ENCODE data around the gene MAB21L4. TPM values are rescaled to one million over a fixed set of nuclear protein-coding genes. Genes with fewer than 3 reads are reported as not detected.

The MAB21L4 gene
- total RNA-seq: not detected

DNA sequence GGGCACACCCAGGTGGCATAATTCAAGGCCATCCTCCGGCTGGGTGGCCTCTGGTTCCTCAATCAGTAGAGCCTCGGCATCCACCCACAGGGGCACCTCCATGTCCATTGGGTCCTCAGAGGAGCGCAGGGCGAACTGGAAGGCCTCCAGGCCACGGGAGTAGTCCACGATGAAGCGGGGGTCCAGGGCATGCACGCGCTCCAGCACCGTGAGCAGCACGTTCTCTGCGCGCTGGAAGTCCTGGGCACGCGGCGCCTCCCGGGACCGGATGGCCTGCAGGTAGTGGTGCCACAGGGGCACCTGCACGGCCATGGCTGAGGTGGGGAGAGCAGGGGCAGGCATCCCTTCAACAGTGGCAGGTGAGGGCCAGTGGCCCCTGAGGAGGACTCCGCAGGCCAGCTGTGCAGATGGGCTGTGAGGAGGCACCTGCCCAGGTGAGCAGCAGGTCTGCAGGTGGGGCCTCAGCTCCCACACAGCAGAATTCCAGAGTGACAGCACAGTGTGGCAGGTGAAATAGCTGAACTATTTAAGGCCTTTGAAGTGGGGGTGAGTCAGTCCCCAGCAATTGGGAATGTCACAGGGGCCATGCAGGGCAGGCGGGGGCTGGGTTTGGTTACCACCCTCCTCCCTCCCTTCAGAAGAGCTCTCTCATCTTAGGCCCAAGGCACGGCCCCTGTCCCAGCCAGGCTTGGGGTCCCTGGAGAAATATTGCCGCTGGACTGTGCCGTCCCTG is at the start of gene MAB21L4:
TSS of gene MAB21L4 (minus strand) at position 501 of the 733 bp plus-strand sequence. CDS start at position 342, 159 bp downstream.
- H3K4me3 Mint-ChIP-seq: no peak within 1 kb of the TSS
- intact Hi-C loops (cut with micrococcal nuclease): no loop called here
- no peak within 1 kb of the TSS for H3K27ac Mint-ChIP-seq
- H3K27me3 Mint-ChIP-seq (ENCODE audit: low read depth): no peaks in the 10 kb centered on the region
- no peaks in the 10 kb centered on the region for H3K36me3 Mint-ChIP-seq (ENCODE audit: low read depth)
- DNase-seq: no peak
- no peaks in the 10 kb centered on the region for H3K4me1 Mint-ChIP-seq (ENCODE audit: low read depth)
- CTCF ChIA-PET: no interaction called here
- no peaks in the 10 kb centered on the region for H3K9me3 Mint-ChIP-seq

DNA sequence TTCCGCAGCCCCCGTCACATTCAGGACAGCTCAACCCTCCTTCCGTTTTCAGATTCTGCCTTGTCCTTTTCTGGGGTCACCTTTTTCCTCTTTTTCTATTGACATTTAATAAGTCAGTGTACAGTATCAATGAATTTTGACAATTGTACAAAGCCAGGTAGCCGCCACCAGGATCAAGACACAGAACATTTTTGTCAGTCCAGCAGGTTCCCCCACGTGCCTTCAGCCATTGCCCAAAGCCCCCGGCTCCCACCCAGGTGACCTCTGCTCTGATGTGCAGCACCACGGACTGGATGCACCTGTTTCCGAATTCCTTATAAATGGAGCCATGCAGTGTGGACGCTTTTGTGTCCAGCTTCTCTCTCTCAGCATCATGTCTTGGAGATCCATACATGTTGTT is 40.1 kb upstream of the MAB21L4 start:
- intact Hi-C loops (cut with micrococcal nuclease): no loop called here
- H3K4me3 Mint-ChIP-seq: no peak overlapping the region
- CTCF ChIA-PET: no interaction called here
- no peaks in the 10 kb centered on the region for H3K36me3 Mint-ChIP-seq (ENCODE audit: low read depth)
- no peak overlapping the region for H3K27ac Mint-ChIP-seq
- H3K27me3 Mint-ChIP-seq (ENCODE audit: low read depth): peaks cover 4% of the 10 kb centered on the region
- peak; percentile 0 for DNase-seq
- no peaks in the 10 kb centered on the region for H3K4me1 Mint-ChIP-seq (ENCODE audit: low read depth)
- H3K9me3 Mint-ChIP-seq: peaks cover 5% of the 10 kb centered on the region

DNA sequence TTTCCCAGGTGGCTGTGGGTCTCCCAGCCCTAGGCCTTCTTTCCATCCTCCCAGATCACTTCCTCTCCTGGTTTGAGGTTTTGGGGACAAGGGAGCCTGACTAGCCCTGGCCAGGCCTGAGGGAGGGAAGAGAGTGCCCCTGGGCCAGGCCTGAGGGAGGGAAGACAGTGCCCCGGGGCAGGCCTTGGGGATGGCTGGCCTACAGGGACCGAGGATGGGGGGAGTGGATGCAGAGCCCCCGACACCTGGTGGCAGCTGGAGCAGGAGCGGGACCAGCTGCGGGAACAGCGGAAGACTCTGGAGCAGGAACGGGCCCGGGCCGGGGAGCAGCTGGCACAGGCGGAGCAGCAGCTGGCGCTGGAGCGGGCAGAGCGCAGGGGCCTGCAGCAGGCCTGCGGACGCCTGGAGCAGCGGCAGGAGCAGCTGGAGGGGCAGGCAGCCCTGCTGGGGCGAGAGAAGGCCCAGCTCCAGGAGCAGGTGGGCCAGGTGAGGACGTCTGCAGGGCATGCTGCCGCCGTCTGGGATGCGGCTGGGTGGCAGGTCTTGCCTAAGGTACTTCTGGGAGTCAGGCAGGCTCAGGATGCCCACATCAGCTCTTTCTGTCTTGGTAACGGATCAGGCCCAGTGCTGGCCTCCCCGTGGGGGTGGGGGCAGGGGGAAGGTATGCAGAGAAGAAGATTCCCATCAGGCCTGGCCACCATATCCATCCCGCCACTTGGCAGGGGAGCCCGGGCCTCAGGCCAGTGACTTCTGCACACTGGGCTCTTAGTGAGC is 39.3 kb upstream of the MAB21L4 start:
- Mint-ChIP-seq H3K27ac (no peak overlapping the region), H3K4me1 (ENCODE audit: low read depth) (no peaks in the 10 kb centered on the region), H3K4me3 (no peak overlapping the region), H3K27me3 (ENCODE audit: low read depth) (no peaks in the 10 kb centered on the region), H3K9me3 (peaks cover 5% of the 10 kb centered on the region), H3K36me3 (ENCODE audit: low read depth) (no peaks in the 10 kb centered on the region)
- CTCF ChIA-PET: no interaction called here
- DNase-seq: peak; percentile 1
- intact Hi-C loops (cut with micrococcal nuclease): no loop called here

DNA sequence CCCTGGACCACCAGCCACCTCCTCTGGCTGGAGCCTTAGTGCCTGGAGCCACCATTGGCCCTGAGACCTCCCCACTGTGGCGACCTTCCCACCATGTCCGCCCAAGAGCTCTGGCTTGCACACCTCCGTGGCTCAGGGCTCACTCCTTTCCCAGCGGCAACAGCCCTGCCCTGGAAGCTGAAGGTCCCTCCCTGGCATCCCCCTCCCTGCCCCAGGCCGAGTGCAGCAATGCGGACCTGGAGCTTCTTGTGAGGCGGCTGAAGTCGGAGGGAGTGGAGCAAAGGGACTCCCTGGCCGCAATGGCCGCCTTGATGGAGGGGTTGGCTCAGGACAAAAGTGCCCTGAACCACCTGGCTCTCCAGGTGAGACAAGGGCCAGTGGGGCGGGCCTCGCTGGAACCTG is 38.7 kb upstream of the MAB21L4 start:
- intact Hi-C loops (cut with micrococcal nuclease): no loop called here
- no peak overlapping the region for H3K4me3 Mint-ChIP-seq
- DNase-seq: peak; percentile 2
- H3K36me3 Mint-ChIP-seq (ENCODE audit: low read depth): no peaks in the 10 kb centered on the region
- CTCF ChIA-PET: no interaction called here
- H3K27me3 Mint-ChIP-seq (ENCODE audit: low read depth): no peaks in the 10 kb centered on the region
- H3K27ac Mint-ChIP-seq: no peak overlapping the region
- H3K4me1 Mint-ChIP-seq (ENCODE audit: low read depth): no peaks in the 10 kb centered on the region
- peaks cover 5% of the 10 kb centered on the region for H3K9me3 Mint-ChIP-seq

DNA sequence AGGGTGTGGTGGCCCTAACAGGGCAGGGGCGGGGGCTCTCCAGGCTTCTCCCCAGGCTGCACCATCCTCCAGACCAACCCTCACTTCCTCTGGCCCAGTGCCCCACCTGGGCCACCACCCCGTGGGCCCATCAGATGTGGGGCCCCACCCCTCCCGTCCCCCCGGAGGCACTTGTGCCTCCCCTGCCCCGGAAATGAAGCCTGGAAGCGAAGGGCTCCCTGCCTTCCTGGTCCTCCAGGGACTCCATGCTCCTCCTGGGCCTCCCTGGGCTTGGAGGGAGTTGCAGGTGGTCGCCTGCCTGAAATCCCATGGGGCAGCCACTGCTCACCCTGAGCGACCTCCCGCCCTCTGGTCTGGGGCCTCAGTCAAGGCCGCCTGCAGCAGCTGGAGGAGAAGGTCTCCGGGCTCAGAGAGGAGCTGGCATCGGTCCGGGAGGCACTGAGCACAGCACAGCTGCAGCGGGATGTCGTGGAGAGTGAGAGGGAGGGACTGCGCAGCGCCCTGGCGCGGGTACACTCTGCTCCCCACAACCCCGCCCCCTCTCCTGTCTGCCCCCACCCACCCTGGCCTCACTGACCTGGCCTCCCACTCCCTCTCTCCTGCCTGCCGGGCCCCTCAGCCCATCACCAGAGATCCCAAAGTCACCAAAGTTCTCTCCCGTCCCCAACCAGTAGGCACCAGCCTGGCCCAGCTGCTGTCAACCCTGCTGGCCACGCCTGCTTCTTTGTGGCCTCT is 38.2 kb upstream of the MAB21L4 start:
- Mint-ChIP-seq H3K9me3 (peaks cover 5% of the 10 kb centered on the region), H3K27me3 (ENCODE audit: low read depth) (no peaks in the 10 kb centered on the region), H3K4me3 (no peak overlapping the region), H3K27ac (no peak overlapping the region), H3K4me1 (ENCODE audit: low read depth) (no peaks in the 10 kb centered on the region), H3K36me3 (ENCODE audit: low read depth) (no peaks in the 10 kb centered on the region)
- CTCF ChIA-PET: no interaction called here
- intact Hi-C loops (cut with micrococcal nuclease): no loop called here
- peak; percentile 2 for DNase-seq

- peaks cover 5% of the 10 kb centered on the region for H3K9me3 Mint-ChIP-seq
- intact Hi-C loops (cut with micrococcal nuclease): no loop called here
- H3K4me3 Mint-ChIP-seq: no peak overlapping the region
- H3K36me3 Mint-ChIP-seq (ENCODE audit: low read depth): no peaks in the 10 kb centered on the region
- H3K27ac Mint-ChIP-seq: no peak overlapping the region
- H3K4me1 Mint-ChIP-seq (ENCODE audit: low read depth): no peaks in the 10 kb centered on the region
- peak; percentile 2 for DNase-seq
- peaks cover 3% of the 10 kb centered on the region for H3K27me3 Mint-ChIP-seq (ENCODE audit: low read depth)
- CTCF ChIA-PET: no interaction called here
Measured at GRCh38 chr2:240933048-240933965, 37.4 kb upstream of the MAB21L4 start.

GRCh38 chr2:240932724-240933047 is 36.7 kb upstream of the MAB21L4 start:
- H3K27me3 Mint-ChIP-seq (ENCODE audit: low read depth): peaks cover 3% of the 10 kb centered on the region
- no peaks in the 10 kb centered on the region for H3K4me1 Mint-ChIP-seq (ENCODE audit: low read depth)
- H3K36me3 Mint-ChIP-seq (ENCODE audit: low read depth): no peaks in the 10 kb centered on the region
- H3K4me3 Mint-ChIP-seq: no peak overlapping the region
- peaks cover 5% of the 10 kb centered on the region for H3K9me3 Mint-ChIP-seq
- CTCF ChIA-PET: no interaction called here
- intact Hi-C loops (cut with micrococcal nuclease): no loop called here
- DNase-seq: peak; percentile 2
- no peak overlapping the region for H3K27ac Mint-ChIP-seq

DNA sequence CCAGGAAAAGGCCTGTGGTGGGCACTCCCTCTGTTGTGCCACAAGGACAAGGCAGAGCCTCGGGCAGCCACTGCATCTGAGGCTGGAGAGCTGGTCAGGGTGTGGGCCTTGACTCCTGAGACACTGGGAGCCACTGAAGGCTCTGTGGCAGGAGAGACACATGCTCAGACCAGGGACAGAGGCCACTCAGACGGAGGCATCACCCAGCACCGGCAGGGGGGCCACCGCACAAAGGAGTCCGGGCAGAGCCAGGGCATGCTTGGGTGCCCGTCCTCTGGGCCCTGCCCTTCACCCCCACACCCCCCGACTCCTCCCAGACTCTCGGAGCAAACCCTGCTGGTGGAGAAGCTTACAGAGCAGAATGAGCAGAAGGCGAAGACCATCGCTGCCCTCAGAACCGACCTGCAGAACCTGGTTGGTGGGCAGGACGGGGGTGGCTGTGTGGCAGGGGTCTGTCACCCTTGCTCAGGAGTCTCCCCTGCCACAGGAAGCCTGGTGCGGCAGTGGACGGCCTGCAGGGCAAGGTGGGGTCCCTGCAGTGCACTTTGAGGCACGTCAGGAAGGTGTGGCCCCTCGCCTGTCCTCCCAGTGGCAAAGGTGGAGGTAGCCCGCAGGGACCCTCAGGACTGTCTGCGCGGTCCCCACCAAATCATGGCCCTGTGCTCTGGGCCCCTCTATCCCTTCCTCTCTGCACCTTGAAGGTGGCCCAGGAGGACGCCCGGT is 36.2 kb upstream of the MAB21L4 start:
- DNase-seq: peak; percentile 1
- H3K36me3 Mint-ChIP-seq (ENCODE audit: low read depth): no peaks in the 10 kb centered on the region

GRCh38 chr2:240931319-240931949 is 35.5 kb upstream of the MAB21L4 start:
- H3K27ac Mint-ChIP-seq: no peak overlapping the region
- DNase-seq: peak; percentile 2
- H3K4me1 Mint-ChIP-seq (ENCODE audit: low read depth): no peaks in the 10 kb centered on the region
- H3K4me3 Mint-ChIP-seq: no peak overlapping the region
- H3K9me3 Mint-ChIP-seq: peaks cover 3% of the 10 kb centered on the region
- CTCF ChIA-PET: no interaction called here
- intact Hi-C loops (cut with micrococcal nuclease): no loop called here
- peaks cover 3% of the 10 kb centered on the region for H3K27me3 Mint-ChIP-seq (ENCODE audit: low read depth)
- H3K36me3 Mint-ChIP-seq (ENCODE audit: low read depth): no peaks in the 10 kb centered on the region

More for the DNA sequence above, 36.2 kb upstream of the MAB21L4 start:
- H3K27me3 Mint-ChIP-seq (ENCODE audit: low read depth): peaks cover 3% of the 10 kb centered on the region
- H3K4me3 Mint-ChIP-seq: no peak overlapping the region
- H3K27ac Mint-ChIP-seq: no peak overlapping the region
- CTCF ChIA-PET: no interaction called here
- intact Hi-C loops (cut with micrococcal nuclease): no loop called here
- peaks cover 5% of the 10 kb centered on the region for H3K9me3 Mint-ChIP-seq
- H3K4me1 Mint-ChIP-seq (ENCODE audit: low read depth): no peaks in the 10 kb centered on the region

DNA sequence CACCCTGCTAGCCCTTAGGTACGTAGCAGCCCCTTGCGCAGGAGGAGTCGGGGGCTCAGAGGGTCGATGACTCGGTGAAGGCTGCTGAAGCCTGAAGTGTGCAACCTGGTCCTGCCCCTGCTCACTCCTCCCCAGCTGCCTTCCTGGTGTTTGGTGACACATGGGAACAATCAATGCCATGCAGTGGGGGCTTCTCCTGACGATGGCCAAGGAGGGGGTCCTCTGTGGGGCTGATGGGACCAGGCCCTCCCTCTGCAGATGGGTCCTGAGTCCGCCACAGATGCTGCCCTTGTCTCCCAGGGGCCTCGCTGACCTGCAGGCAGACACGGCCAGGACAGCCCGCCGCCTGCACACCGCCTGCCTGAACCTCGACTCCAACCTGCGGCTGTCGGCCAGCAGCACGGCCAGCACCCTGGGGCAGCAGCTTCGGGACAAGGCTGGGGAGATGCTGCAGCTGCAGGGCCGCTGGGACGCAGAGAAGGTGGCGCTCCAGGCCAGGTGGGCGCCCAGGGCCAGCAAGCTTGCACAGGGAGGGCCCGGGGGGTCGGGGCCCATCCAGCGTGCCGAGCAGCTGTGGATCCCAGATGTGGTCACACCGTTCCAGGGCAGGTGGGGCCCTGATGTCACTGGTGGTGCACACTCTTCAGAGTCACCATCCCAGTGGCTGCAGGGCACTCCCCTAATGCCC is 34.8 kb upstream of the MAB21L4 start:
- Mint-ChIP-seq H3K4me3 (no peak overlapping the region), H3K27ac (no peak overlapping the region), H3K9me3 (no peaks in the 10 kb centered on the region), H3K4me1 (ENCODE audit: low read depth) (no peaks in the 10 kb centered on the region), H3K27me3 (ENCODE audit: low read depth) (peaks cover 3% of the 10 kb centered on the region), H3K36me3 (ENCODE audit: low read depth) (no peaks in the 10 kb centered on the region)
- DNase-seq: peak; percentile 1
- intact Hi-C loops (cut with micrococcal nuclease): no loop called here
- CTCF ChIA-PET: no interaction called here

- Mint-ChIP-seq H3K9me3 (no peaks in the 10 kb centered on the region), H3K27ac (no peak overlapping the region), H3K4me1 (ENCODE audit: low read depth) (no peaks in the 10 kb centered on the region), H3K27me3 (ENCODE audit: low read depth) (peaks cover 3% of the 10 kb centered on the region), H3K4me3 (no peak overlapping the region), H3K36me3 (ENCODE audit: low read depth) (no peaks in the 10 kb centered on the region)
- CTCF ChIA-PET: no interaction called here
- intact Hi-C loops (cut with micrococcal nuclease): no loop called here
- no peak for DNase-seq
Measured at GRCh38 chr2:240930096-240930630, 34.2 kb upstream of the MAB21L4 start.

Data from activated naive CD4-positive, alpha-beta T cell treated with anti-CD3 and anti-CD28 coated beads for 36 hours (primary cell).